Upper lobe of right lung (tissue), 1 donor: ENCODE results near the gene TJP1. TPM values are rescaled to one million over a fixed set of nuclear protein-coding genes. Genes with fewer than 3 reads are reported as not detected.
A peak's percentile ranks its signal among the peaks of the same experiment; 100 is the strongest.

Source experiments
- ATAC-seq: fragments of 200-7000 bp; cut with Tn5 transposase; one replicate; pipeline ENCODE4 v1.9.1; 2020; ENCODE audit warnings: mild to moderate bottlenecking, moderate library complexity
- DNase-seq: peaks from one replicate; pipeline ENCODE4 v3.0.0-alpha.2; 2020
- H3K27ac ChIP-seq: fragments of 200-600 bp; one replicate; pipeline ENCODE4 v1.8.0; 2022
- H3K27me3 ChIP-seq: fragments of 200-600 bp; one replicate; pipeline ENCODE4 v1.8.0; 2022; ENCODE audit warnings: mild to moderate bottlenecking
- H3K36me3 ChIP-seq: fragments of 200-600 bp; one replicate; pipeline ENCODE4 v1.8.0; 2022
- H3K4me1 ChIP-seq: fragments of 200-600 bp; one replicate; pipeline ENCODE4 v1.8.0; 2022
- H3K4me3 ChIP-seq: fragments of 200-600 bp; one replicate; pipeline ENCODE4 v1.8.0; 2022; ENCODE audit warnings: mild to moderate bottlenecking
- H3K9me3 ChIP-seq: fragments of 200-600 bp; one replicate; pipeline ENCODE4 v1.8.0; 2022
- CTCF ChIP-seq: fragments of 200-600 bp; IDR thresholded peaks from one replicate; pipeline ENCODE4 v1.8.0; 2022; ENCODE audit warnings: antibody characterized with exemption
- intact Hi-C: fragments of 100-400 bp; cut with DNase I; formaldehyde crosslinking; loops from one replicate; pipeline ENCODE4 v1.11.0; 2022
- total RNA-seq: library from RNA; stranded (reverse); fragmentation: NEBNext Ultra II Directional; extraction: Animal tissue kit (Norgen Biotek cat#: 25700); gene quantifications from one replicate; pipeline ENCODE4 v1.2.1, GENCODE V29; 2021
- donor health status: DM: no; HTN: yes; CAD: no; lungs with severe emphysema.

Gene TJP1
- total RNA-seq, 1 donor from 2014 or later = 147 TPM

DNA sequence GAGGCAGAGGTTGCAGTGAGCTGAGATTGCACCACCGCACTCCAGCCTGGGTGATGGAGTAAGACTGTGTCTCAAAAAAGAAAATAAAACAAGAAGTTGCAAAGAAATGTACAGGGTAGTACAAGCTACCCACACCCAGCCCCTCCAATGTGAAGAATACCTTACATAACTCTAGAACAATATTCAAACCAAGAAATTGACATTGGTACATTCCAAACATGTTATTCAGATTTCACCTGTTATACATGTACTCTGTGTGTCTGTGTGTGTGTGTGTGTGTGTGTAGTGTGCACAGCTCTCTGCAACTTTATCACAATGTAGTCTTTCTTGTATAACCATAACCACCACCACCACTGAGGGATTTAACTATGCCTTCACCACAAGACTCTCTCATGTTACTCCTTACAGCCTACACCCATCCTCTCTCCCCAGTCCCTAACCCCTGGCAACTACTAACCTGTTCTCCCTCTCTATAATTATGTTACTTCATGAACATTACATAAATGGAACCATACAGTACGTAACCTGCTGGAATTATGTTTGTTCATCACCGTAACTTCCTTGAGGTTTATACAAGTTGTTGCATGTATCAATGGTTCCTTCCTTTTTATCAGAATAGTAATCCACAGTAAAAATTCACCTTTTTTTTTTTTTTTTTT is 16.2 kb upstream of the TJP1 start:
- DNase-seq = no peak
- Histone ChIP-seq H3K36me3 (no peaks in the 10 kb centered on the region), H3K27me3 (no peaks in the 10 kb centered on the region), H3K4me1 (peaks cover 7% of the 10 kb centered on the region), H3K9me3 (no peaks in the 10 kb centered on the region), H3K4me3 (no peak overlapping the region), H3K27ac (no peak overlapping the region)
- TF ChIP-seq CTCF = no peak
- ATAC-seq = peak; percentile 73
- intact Hi-C loops = no loop called here

DNA sequence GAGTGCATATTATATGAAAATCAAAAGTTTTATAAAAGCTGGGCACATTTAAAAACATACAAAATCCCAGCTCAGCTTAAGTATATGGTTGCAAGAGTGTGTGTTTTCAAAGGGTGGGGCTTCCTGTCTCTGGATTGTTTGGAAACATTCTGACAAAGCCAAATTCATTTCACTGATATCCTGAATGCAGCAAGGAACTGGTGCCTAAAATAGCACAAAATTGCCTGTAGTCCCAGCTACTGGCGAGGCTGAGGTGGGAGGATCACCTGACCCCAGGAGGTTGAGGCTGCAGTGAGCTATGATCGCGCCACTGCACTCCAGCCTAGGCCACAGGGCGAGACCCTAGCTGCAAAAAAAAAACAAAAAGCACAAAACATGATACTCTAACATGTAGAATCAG is 13.0 kb upstream of the TJP1 start:
- no peaks in the 10 kb centered on the region for H3K27me3 ChIP-seq
- ATAC-seq (peak; percentile 64), DNase-seq (no peak)
- TF ChIP-seq CTCF = no peak
- no peak overlapping the region for H3K4me3 ChIP-seq
- intact Hi-C loops = no loop called here
- H3K9me3 ChIP-seq = no peaks in the 10 kb centered on the region
- H3K36me3 ChIP-seq = no peaks in the 10 kb centered on the region
- peak overlapping the region; percentile 26 for H3K27ac ChIP-seq
- H3K4me1 ChIP-seq = peaks cover 7% of the 10 kb centered on the region

DNA sequence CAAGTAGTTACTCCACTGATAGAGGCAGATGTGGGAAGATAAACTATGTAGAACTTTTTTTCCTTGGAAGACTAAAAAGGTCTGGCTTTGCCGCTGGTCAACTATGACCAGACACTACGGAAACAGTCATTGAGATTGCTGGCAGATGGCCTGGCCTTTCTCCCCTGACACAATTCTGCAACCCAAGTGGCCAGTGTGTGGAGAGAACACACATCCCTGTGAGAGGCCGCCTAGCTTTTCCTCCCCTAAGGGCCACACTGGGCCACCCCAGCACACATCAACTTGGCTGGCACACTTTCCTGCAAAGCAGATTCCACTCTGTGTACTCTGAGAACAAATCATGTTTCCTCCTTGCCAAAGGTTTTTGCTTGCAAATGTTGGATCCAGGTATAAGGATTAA is 10.4 kb upstream of the TJP1 start:
- Histone ChIP-seq H3K4me3 (no peak overlapping the region), H3K9me3 (no peaks in the 10 kb centered on the region), H3K4me1 (peaks cover 7% of the 10 kb centered on the region), H3K27ac (no peak overlapping the region), H3K36me3 (no peaks in the 10 kb centered on the region), H3K27me3 (no peaks in the 10 kb centered on the region)
- intact Hi-C loops = no loop called here
- no peak for ATAC-seq
- DNase-seq = no peak
- TF ChIP-seq CTCF = no peak

- Histone ChIP-seq H3K9me3 (no peaks in the 10 kb centered on the region), H3K27me3 (no peaks in the 10 kb centered on the region), H3K27ac (no peak overlapping the region), H3K4me1 (peaks cover 7% of the 10 kb centered on the region), H3K4me3 (no peak overlapping the region), H3K36me3 (no peaks in the 10 kb centered on the region)
- TF ChIP-seq CTCF = no peak
- DNase-seq (no peak), ATAC-seq (no peak)
- intact Hi-C loops = no loop called here
Observed at GRCh38 chr15:29826908-29827820, 4.9 kb upstream of the TJP1 start.

DNA sequence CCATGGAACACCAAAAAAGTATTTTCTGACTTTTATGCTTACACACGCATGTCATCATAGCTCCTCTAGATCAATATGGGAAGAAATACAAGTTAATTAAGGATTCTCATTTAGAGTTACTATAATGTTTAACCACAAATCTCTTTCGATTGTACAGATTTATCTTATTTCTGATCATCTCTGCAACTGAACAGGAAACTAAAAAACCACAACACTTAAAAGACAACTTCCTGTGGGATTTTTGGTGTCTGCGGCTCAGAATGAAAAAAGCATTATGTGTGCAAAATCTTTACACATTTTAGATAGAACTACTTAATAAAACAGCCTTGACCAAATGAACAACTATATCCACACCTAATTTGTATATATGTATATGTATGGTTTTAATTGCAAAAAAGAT is 3.0 kb upstream of the TJP1 start:
- no peaks in the 10 kb centered on the region for H3K9me3 ChIP-seq
- no peak overlapping the region for H3K27ac ChIP-seq
- ATAC-seq (no peak), DNase-seq (no peak)
- H3K36me3 ChIP-seq = no peaks in the 10 kb centered on the region
- intact Hi-C loops = no loop called here
- H3K27me3 ChIP-seq = no peaks in the 10 kb centered on the region
- H3K4me3 ChIP-seq = no peak overlapping the region
- no peak for TF ChIP-seq CTCF
- H3K4me1 ChIP-seq = peaks cover 7% of the 10 kb centered on the region
